GM12873 (cell line): ENCODE results near the gene ZNF580.

ENCODE experiments used
- CTCF ChIP-seq: IDR thresholded peaks from 2 replicates; pipeline ENCODE4 v1.5.1; 2012; ENCODE audit warnings: low read depth, mild to moderate bottlenecking, moderate library complexity, low read length, control low read depth; ENCODE audit not compliant: insufficient read depth; ENCODE audit errors: missing control alignments

Gene ZNF580

GRCh38 chr19:55621673-55622231 is 19.1 kb upstream of the ZNF580 start:
- no peak for TF ChIP-seq CTCF

GRCh38 chr19:55622242-55622969 is 18.4 kb upstream of the ZNF580 start:
- no peak for TF ChIP-seq CTCF

- TF ChIP-seq CTCF, result no peak
Measured at GRCh38 chr19:55623130-55623529, 17.7 kb upstream of the ZNF580 start.

GRCh38 chr19:55623561-55623960 is 17.2 kb upstream of the ZNF580 start:
- no peak for TF ChIP-seq CTCF

- TF ChIP-seq CTCF, result no peak
Measured at GRCh38 chr19:55624109-55625003, 16.4 kb upstream of the ZNF580 start, which contains the start of gene ZNF784. Gene ZNF784 (minus strand): TSS chr19:55624566. CDS start chr19:55624561, 5 bp downstream.

GRCh38 chr19:55625004-55625326 is 15.8 kb upstream of the ZNF580 start:
- no peak for TF ChIP-seq CTCF

GRCh38 chr19:55626350-55626749 is 14.5 kb upstream of the ZNF580 start:
- no peak for TF ChIP-seq CTCF
